Central memory CD8-positive, alpha-beta T cell (primary cell): ENCODE measurements around the gene TMEM175.

ENCODE experiments used
- ATAC-seq: fragments of 150-1000 bp; cut with Tn5 transposase; replicated peaks from 2 replicates; pipeline ENCODE4 v1.10.0; 2022; ENCODE audit warnings: mild to moderate bottlenecking, moderate FRiP score, moderate number of reproducible peaks; ENCODE audit not compliant: poor library complexity, severe bottlenecking; ENCODE audit errors: extremely low read depth
- DNase-seq, 2 donors: peaks; one replicate each; pipeline ENCODE4 v3.0.0; 2021; ENCODE audit warnings: low spot score in 2 of 2
- H3K27ac Mint-ChIP-seq: one replicate; pipeline ENCODE4 v1.8.0; 2022; ENCODE audit warnings: low read depth, mild to moderate bottlenecking, moderate library complexity, mixed read lengths
- H3K27me3 Mint-ChIP-seq: one replicate; pipeline ENCODE4 v1.8.0; 2022; ENCODE audit warnings: mixed read lengths
- H3K36me3 Mint-ChIP-seq: one replicate; pipeline ENCODE4 v1.8.0; 2022; ENCODE audit warnings: mild to moderate bottlenecking, moderate library complexity, mixed read lengths; ENCODE audit not compliant: insufficient read depth
- H3K4me1 Mint-ChIP-seq: one replicate; pipeline ENCODE4 v1.8.0; 2022; ENCODE audit warnings: mixed read lengths
- H3K4me3 Mint-ChIP-seq: one replicate; pipeline ENCODE4 v1.8.0; 2022; ENCODE audit warnings: mild to moderate bottlenecking, moderate library complexity, mixed read lengths
- H3K9me3 Mint-ChIP-seq: one replicate; pipeline ENCODE4 v1.8.0; 2022; ENCODE audit warnings: mixed read lengths

The TMEM175 gene

GRCh38 chr4:891747-892146 is 40.5 kb upstream of the TMEM175 start:
- no peak overlapping the region for H3K27ac Mint-ChIP-seq

GRCh38 chr4:892780-893179 is 39.5 kb upstream of the TMEM175 start:
- no peak overlapping the region for H3K27ac Mint-ChIP-seq
- H3K4me3 Mint-ChIP-seq: no peak overlapping the region
- DNase-seq (no peak), ATAC-seq (no peak)
- no peaks in the 10 kb centered on the region for H3K27me3 Mint-ChIP-seq
- H3K4me1 Mint-ChIP-seq: peaks cover 2% of the 10 kb centered on the region
- peaks cover under 1% of the 10 kb centered on the region for H3K9me3 Mint-ChIP-seq
- peaks cover 27% of the 10 kb centered on the region for H3K36me3 Mint-ChIP-seq

More at GRCh38 chr4:891747-892146, 40.5 kb upstream of the TMEM175 start:
- no peak for DNase-seq
- Mint-ChIP-seq H3K36me3 (peaks cover 31% of the 10 kb centered on the region), H3K27me3 (no peaks in the 10 kb centered on the region), H3K9me3 (peaks cover 6% of the 10 kb centered on the region), H3K4me1 (peaks cover 8% of the 10 kb centered on the region), H3K4me3 (no peak overlapping the region)
- ATAC-seq: no peak

GRCh38 chr4:893276-893994 is 38.8 kb upstream of the TMEM175 start:
- Mint-ChIP-seq H3K27me3 (no peaks in the 10 kb centered on the region), H3K4me1 (no peaks in the 10 kb centered on the region), H3K4me3 (no peak overlapping the region), H3K27ac (no peak overlapping the region), H3K36me3 (peaks cover 28% of the 10 kb centered on the region), H3K9me3 (no peaks in the 10 kb centered on the region)
- DNase-seq (no peak), ATAC-seq (no peak)

GRCh38 chr4:893995-894705 is 38.1 kb upstream of the TMEM175 start:
- H3K4me3 Mint-ChIP-seq: no peak overlapping the region
- ATAC-seq (no peak), DNase-seq (no peak)
- peaks cover 4% of the 10 kb centered on the region for H3K4me1 Mint-ChIP-seq
- peaks cover 26% of the 10 kb centered on the region for H3K36me3 Mint-ChIP-seq
- no peaks in the 10 kb centered on the region for H3K27me3 Mint-ChIP-seq
- no peaks in the 10 kb centered on the region for H3K9me3 Mint-ChIP-seq
- H3K27ac Mint-ChIP-seq: no peak overlapping the region

GRCh38 chr4:895596-895995 is 36.7 kb upstream of the TMEM175 start:
- Mint-ChIP-seq H3K27me3 (no peaks in the 10 kb centered on the region), H3K4me3 (no peak overlapping the region), H3K9me3 (no peaks in the 10 kb centered on the region), H3K36me3 (peaks cover 29% of the 10 kb centered on the region), H3K27ac (peak overlapping the region; percentile 25), H3K4me1 (peaks cover 15% of the 10 kb centered on the region)
- no peak for ATAC-seq
- DNase-seq: no peak

- DNase-seq: no peak
- Mint-ChIP-seq H3K4me3 (no peak overlapping the region), H3K4me1 (peaks cover 15% of the 10 kb centered on the region), H3K9me3 (no peaks in the 10 kb centered on the region), H3K27ac (no peak overlapping the region), H3K27me3 (no peaks in the 10 kb centered on the region), H3K36me3 (peaks cover 25% of the 10 kb centered on the region)
- ATAC-seq: no peak
These were observed 36.0 kb upstream of the TMEM175 start for GRCh38 chr4:896216-896615.

GRCh38 chr4:896630-897029 is 35.6 kb upstream of the TMEM175 start:
- H3K27me3 Mint-ChIP-seq: no peaks in the 10 kb centered on the region
- peak overlapping the region; percentile 76 for H3K27ac Mint-ChIP-seq
- H3K9me3 Mint-ChIP-seq: no peaks in the 10 kb centered on the region
- H3K36me3 Mint-ChIP-seq: peaks cover 28% of the 10 kb centered on the region
- peaks cover 15% of the 10 kb centered on the region for H3K4me1 Mint-ChIP-seq
- DNase-seq: no peak
- no peak for ATAC-seq
- no peak overlapping the region for H3K4me3 Mint-ChIP-seq

GRCh38 chr4:898123-898522 is 34.1 kb upstream of the TMEM175 start:
- Mint-ChIP-seq H3K36me3 (peaks cover 29% of the 10 kb centered on the region), H3K27ac (no peak overlapping the region), H3K27me3 (no peaks in the 10 kb centered on the region), H3K4me3 (no peak overlapping the region), H3K4me1 (peaks cover 23% of the 10 kb centered on the region), H3K9me3 (no peaks in the 10 kb centered on the region)
- no peak for ATAC-seq
- no peak for DNase-seq

- DNase-seq: no peak
- H3K4me1 Mint-ChIP-seq: peaks cover 24% of the 10 kb centered on the region
- H3K27me3 Mint-ChIP-seq: no peaks in the 10 kb centered on the region
- no peak overlapping the region for H3K4me3 Mint-ChIP-seq
- ATAC-seq: no peak
- no peaks in the 10 kb centered on the region for H3K9me3 Mint-ChIP-seq
- peaks cover 35% of the 10 kb centered on the region for H3K36me3 Mint-ChIP-seq
- H3K27ac Mint-ChIP-seq: peak overlapping the region; percentile 83
These were observed 33.2 kb upstream of the TMEM175 start for GRCh38 chr4:898869-899555.

GRCh38 chr4:899556-899906 is 32.7 kb upstream of the TMEM175 start:
- H3K9me3 Mint-ChIP-seq: no peaks in the 10 kb centered on the region
- ATAC-seq (no peak), DNase-seq (no peak)
- peak overlapping the region; percentile 83 for H3K27ac Mint-ChIP-seq
- peaks cover 24% of the 10 kb centered on the region for H3K4me1 Mint-ChIP-seq
- no peak overlapping the region for H3K4me3 Mint-ChIP-seq
- no peaks in the 10 kb centered on the region for H3K27me3 Mint-ChIP-seq
- peaks cover 33% of the 10 kb centered on the region for H3K36me3 Mint-ChIP-seq

- H3K4me3 Mint-ChIP-seq: no peak overlapping the region
- peaks cover 36% of the 10 kb centered on the region for H3K36me3 Mint-ChIP-seq
- H3K4me1 Mint-ChIP-seq: peaks cover 24% of the 10 kb centered on the region
- ATAC-seq: no peak
- H3K9me3 Mint-ChIP-seq: no peaks in the 10 kb centered on the region
- H3K27ac Mint-ChIP-seq: peak overlapping the region; percentile 83
- no peak for DNase-seq
- no peaks in the 10 kb centered on the region for H3K27me3 Mint-ChIP-seq
These were observed 32.2 kb upstream of the TMEM175 start for GRCh38 chr4:900073-900472.

GRCh38 chr4:900721-901120 is 31.5 kb upstream of the TMEM175 start:
- peaks cover 24% of the 10 kb centered on the region for H3K4me1 Mint-ChIP-seq
- H3K27me3 Mint-ChIP-seq: no peaks in the 10 kb centered on the region
- no peak overlapping the region for H3K27ac Mint-ChIP-seq
- H3K4me3 Mint-ChIP-seq: no peak overlapping the region
- H3K9me3 Mint-ChIP-seq: no peaks in the 10 kb centered on the region
- DNase-seq (no peak), ATAC-seq (no peak)
- H3K36me3 Mint-ChIP-seq: peaks cover 36% of the 10 kb centered on the region
